Ascending aorta (tissue), 2 donors: ENCODE data around the gene LRRC32. TPM values are rescaled to one million over a fixed set of nuclear protein-coding genes. Genes with fewer than 3 reads are reported as not detected.
A peak's percentile ranks its signal among the peaks of the same experiment; 100 is the strongest.

Source experiments
- DNase-seq, 2 donors: peaks; one replicate each; pipeline ENCODE4 v3.0.0-alpha.2; 2019; ENCODE audit warnings: low spot score in 2 of 2
- H3K27ac ChIP-seq, 2 donors: fragments of 200-600 bp; sonication (generic); one replicate each; pipeline ENCODE4 v1.5.1; 2016 to 2017; ENCODE audit warnings: mild to moderate bottlenecking in 1 of 2
- H3K27me3 ChIP-seq: fragments of 200-600 bp; sonication (generic); one replicate; pipeline ENCODE4 v1.5.1; 2017
- H3K36me3 ChIP-seq, 2 donors: fragments of 200-600 bp; sonication (generic); one replicate each; pipeline ENCODE4 v1.5.1; 2016
- H3K4me1 ChIP-seq, 2 donors: fragments of 200-600 bp; sonication (generic); one replicate each; pipeline ENCODE4 v1.5.1; 2016 to 2017; ENCODE audit warnings: mild to moderate bottlenecking in 1 of 2
- H3K4me3 ChIP-seq, 2 donors: fragments of 200-600 bp; sonication (generic); one replicate each; pipeline ENCODE4 v1.5.1; 2016 to 2017; ENCODE audit warnings: mild to moderate bottlenecking in 1 of 2
- H3K9me3 ChIP-seq, 2 donors: fragments of 200-600 bp; sonication (generic); one replicate each; pipeline ENCODE4 v1.5.1; 2016
- intact Hi-C: fragments of 100-400 bp; cut with DNase I; formaldehyde crosslinking; loops from one replicate; pipeline ENCODE4 v1.15.1; 2023
- total RNA-seq: library from RNA; depleted of rRNA; stranded (reverse); fragments of >200 nt; gene quantifications from one replicate; pipeline ENCODE4 v1.1.0, GENCODE V29; 2016
- TF ChIP-seq, protein P1 (sequence below), 3 experiments: fragments of 200-600 bp in 2 of 3; fragments of 450-650 bp in 1 of 3; sonication (generic) in 2 of 3; IDR thresholded peaks; one replicate each; pipeline ENCODE4 v1.5.1; 2016 to 2019; ENCODE audit warnings: antibody characterized with exemption in 3 of 3, mild to moderate bottlenecking in 1 of 3, moderate library complexity in 1 of 3

Gene LRRC32
- total RNA-seq, 1 donor from 2014 or later: 280 TPM

DNA sequence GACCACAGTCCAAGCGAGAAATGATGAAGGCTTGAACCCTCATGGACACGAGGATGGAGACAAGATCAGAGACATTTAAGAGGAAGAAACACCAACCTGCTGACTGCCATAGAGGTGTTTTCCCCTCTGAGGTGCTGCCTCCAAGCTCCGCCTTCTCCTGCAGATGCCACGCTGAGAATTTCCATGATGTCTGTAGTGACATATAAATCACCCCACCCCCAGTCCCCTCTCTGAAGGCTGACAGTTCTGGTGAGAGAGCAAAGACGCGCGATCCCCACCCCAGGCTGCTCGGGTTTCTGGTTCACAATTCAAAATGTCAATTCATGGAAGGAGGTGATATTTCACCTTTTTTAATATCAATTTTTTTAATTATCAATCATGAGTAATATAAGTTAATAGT, 28.2 kb downstream of the LRRC32 start:
- DNase-seq: peak in 1 of 2 donors; percentile 27
- Histone ChIP-seq H3K9me3 (peaks cover 0 to 7% of the 10 kb centered on the region in 2 donors), H3K36me3 (no peaks in the 10 kb centered on the region), H3K27me3 (no peaks in the 10 kb centered on the region), H3K27ac (no peak overlapping the region), H3K4me1 (peaks cover 0 to 4% of the 10 kb centered on the region in 2 donors), H3K4me3 (no peak overlapping the region)
- intact Hi-C loops: no loop called here
- TF ChIP-seq, protein P1, sequence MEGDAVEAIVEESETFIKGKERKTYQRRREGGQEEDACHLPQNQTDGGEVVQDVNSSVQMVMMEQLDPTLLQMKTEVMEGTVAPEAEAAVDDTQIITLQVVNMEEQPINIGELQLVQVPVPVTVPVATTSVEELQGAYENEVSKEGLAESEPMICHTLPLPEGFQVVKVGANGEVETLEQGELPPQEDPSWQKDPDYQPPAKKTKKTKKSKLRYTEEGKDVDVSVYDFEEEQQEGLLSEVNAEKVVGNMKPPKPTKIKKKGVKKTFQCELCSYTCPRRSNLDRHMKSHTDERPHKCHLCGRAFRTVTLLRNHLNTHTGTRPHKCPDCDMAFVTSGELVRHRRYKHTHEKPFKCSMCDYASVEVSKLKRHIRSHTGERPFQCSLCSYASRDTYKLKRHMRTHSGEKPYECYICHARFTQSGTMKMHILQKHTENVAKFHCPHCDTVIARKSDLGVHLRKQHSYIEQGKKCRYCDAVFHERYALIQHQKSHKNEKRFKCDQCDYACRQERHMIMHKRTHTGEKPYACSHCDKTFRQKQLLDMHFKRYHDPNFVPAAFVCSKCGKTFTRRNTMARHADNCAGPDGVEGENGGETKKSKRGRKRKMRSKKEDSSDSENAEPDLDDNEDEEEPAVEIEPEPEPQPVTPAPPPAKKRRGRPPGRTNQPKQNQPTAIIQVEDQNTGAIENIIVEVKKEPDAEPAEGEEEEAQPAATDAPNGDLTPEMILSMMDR (IDR thresholded peaks at IDR 0.05): no peak

DNA sequence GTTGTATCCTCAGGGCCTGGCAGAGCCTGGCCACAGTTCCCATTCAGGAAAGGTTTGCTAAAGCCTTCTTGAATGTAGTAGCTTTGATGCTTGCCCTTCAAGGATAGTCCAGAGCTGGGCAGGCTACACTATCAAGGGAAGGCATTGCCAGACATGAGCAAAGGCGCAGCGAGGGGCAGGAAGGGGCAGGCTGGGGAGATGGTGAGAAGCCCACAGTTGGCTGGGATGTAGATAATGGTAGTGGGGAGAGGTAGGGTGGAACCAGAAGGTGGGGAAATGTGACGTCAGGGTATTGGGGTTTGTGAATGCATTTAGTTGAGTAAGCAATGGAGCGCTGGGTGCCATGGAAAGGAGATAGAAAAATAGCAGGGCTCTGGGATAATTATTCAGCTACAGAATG, 28.6 kb downstream of the LRRC32 start:
- peaks cover 0 to 6% of the 10 kb centered on the region in 2 donors for H3K4me1 ChIP-seq
- H3K27ac ChIP-seq: no peak overlapping the region
- no peaks in the 10 kb centered on the region for H3K27me3 ChIP-seq
- no peak overlapping the region for H3K4me3 ChIP-seq
- H3K9me3 ChIP-seq: peaks cover 0 to 3% of the 10 kb centered on the region in 2 donors
- DNase-seq: peak in 1 of 2 donors; percentile 24
- TF ChIP-seq, protein P1 (IDR thresholded peaks at IDR 0.05): no peak
- H3K36me3 ChIP-seq: no peaks in the 10 kb centered on the region
- intact Hi-C loops: no loop called here

DNA sequence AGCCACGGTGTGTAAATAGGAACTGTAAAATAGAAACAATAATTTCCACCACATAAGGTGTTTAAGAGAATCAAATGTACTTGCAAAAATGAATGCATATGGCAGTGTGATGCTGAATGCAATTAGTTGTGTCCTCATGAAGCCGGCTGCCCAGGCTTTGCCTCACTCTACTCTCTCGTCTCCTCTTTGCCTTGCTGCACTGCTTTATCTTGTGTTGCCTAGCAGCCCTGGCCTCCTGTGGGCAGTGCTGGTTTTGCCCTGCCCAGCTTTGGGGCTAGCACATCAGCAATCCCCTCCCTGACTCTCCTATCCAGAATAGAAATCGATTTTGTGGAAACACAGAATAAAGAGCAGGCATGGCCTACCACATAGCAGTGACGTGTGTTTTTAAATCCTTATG, 30.0 kb downstream of the LRRC32 start:
- TF ChIP-seq, protein P1 (IDR thresholded peaks at IDR 0.05): no peak
- intact Hi-C loops: no loop called here
- peak in 1 of 2 donors; percentile 27 for DNase-seq

DNA sequence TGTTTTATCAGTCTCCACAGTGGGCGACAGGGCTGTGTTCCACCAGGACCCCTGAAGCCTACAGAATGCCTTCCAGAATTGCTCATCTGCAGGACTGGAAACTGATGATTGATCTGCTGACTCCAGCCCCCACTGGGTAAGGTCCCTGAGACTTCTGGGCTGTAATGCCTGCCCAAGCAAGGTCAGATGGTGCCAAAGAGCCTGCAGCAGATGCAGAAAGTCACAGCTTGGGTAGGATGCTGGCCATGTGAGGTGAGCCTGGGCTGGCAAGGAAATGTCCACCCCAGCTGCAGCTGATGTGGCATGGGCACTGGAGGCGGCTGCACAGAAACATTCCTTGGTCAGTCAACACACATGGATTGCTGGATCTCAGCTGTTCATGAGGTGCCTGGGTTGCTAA, 30.9 kb downstream of the LRRC32 start:
- Histone ChIP-seq H3K4me1 (peaks cover 0 to 20% of the 10 kb centered on the region in 2 donors), H3K27me3 (no peaks in the 10 kb centered on the region), H3K9me3 (no peaks in the 10 kb centered on the region), H3K4me3 (no peak overlapping the region), H3K36me3 (no peaks in the 10 kb centered on the region), H3K27ac (no peak overlapping the region)
- intact Hi-C loops: no loop called here
- peak in 1 of 2 donors; percentile 53 for DNase-seq
- TF ChIP-seq, protein P1 (IDR thresholded peaks at IDR 0.05): no peak

More for the DNA sequence above, 30.0 kb downstream of the LRRC32 start:
- H3K4me3 ChIP-seq: no peak overlapping the region
- H3K4me1 ChIP-seq: peaks cover 0 to 14% of the 10 kb centered on the region in 2 donors
- no peak overlapping the region for H3K27ac ChIP-seq
- H3K36me3 ChIP-seq: no peaks in the 10 kb centered on the region
- H3K27me3 ChIP-seq: no peaks in the 10 kb centered on the region
- H3K9me3 ChIP-seq: no peaks in the 10 kb centered on the region

DNA sequence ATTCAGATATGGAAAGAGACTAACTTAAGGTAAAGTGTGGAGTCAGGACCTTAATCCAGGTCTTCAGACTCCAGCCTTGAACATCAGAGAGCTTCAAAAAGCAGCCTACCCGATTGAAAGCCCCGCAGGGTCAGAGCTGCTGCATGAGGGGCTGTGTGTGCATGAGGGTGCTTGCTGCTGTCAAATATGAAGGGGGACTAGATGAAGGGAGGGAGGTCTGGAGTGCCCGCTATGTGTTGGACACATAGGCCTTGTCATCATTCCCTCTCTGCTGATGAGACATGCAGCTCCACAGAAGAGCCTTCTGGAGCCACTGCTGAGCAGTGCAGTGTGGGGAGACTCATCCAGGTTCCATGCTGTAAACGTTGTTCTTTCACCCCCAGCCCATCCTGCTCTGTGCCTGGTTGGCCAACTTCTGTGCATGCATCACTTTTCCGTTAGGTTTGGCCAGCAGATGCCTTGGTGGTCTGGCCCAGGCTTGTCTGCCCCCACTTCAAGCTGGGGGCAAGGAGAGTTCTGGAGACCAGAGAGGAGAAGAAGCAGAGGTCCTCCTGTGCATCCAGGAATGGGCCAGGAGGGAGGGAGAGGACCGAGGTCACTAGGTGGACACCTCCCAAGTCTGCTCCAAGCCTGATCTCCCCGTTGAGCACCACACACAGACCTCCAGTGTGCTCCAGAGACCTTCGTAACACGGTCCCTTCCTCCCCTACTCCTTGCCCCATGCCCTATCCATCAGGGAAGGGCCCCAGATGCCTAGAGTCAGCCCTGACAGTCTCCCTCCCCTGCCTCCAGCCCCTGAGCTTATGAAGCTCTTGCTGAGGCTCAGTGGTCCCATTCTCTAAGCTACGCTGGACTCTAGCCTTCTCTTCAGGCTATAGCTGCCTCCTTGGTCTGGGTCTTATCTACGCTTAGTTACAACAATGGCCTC, 32.0 kb downstream of the LRRC32 start:
- no peaks in the 10 kb centered on the region for H3K9me3 ChIP-seq
- TF ChIP-seq, protein P1 (IDR thresholded peaks at IDR 0.05): no peak
- DNase-seq: peak in 1 of 2 donors; percentile 47
- H3K4me1 ChIP-seq: peaks cover 0 to 20% of the 10 kb centered on the region in 2 donors
- no peaks in the 10 kb centered on the region for H3K27me3 ChIP-seq
- H3K27ac ChIP-seq: no peak overlapping the region
- H3K4me3 ChIP-seq: no peak overlapping the region
- intact Hi-C loops: no loop called here
- H3K36me3 ChIP-seq: no peaks in the 10 kb centered on the region
